ENCODE data around the gene ABCF2.
A peak's percentile ranks its signal among the peaks of the same experiment; 100 is the strongest.

The ABCF2 gene

GRCh38 chr7:151252961-151253711, 26.1 kb upstream of the ABCF2 start:
- no peak for DNase-seq (ENCODE audit: low read depth in 2 of 3, low spot score in 1 of 3)

- DNase-seq (ENCODE audit: low read depth in 2 of 3, low spot score in 1 of 3), result no peak
These were observed 25.5 kb upstream of the ABCF2 start for GRCh38 chr7:151252561-151252835.

GRCh38 chr7:151251689-151252560, 24.9 kb upstream of the ABCF2 start:
- DNase-seq (ENCODE audit: low read depth in 2 of 3, low spot score in 1 of 3), result no peak

- DNase-seq (ENCODE audit: low read depth in 2 of 3, low spot score in 1 of 3), result no peak
These were observed 24.3 kb upstream of the ABCF2 start for GRCh38 chr7:151251328-151251688.

- no peak for DNase-seq (ENCODE audit: low read depth in 2 of 3, low spot score in 1 of 3)
These were observed 23.5 kb upstream of the ABCF2 start for GRCh38 chr7:151250181-151251132.

GRCh38 chr7:151249732-151250072, 22.7 kb upstream of the ABCF2 start:
- DNase-seq (ENCODE audit: low read depth in 2 of 3, low spot score in 1 of 3), result no peak

GRCh38 chr7:151249034-151249731, 22.2 kb upstream of the ABCF2 start:
- DNase-seq (ENCODE audit: low read depth in 2 of 3, low spot score in 1 of 3), result no peak

GRCh38 chr7:151248346-151249033, 21.5 kb upstream of the ABCF2 start, which contains the start of gene SMARCD3:
Gene SMARCD3, minus strand, starts transcription at chr7:151248694. Its CDS starts 132 bp downstream, at chr7:151248562.
- DNase-seq (ENCODE audit: low read depth in 2 of 3, low spot score in 1 of 3), result no peak

- no peak for DNase-seq (ENCODE audit: low read depth in 2 of 3, low spot score in 1 of 3)
These were observed 20.8 kb upstream of the ABCF2 start for GRCh38 chr7:151247611-151248345.

- no peak for DNase-seq (ENCODE audit: low read depth in 2 of 3, low spot score in 1 of 3)
These were observed 20.0 kb upstream of the ABCF2 start for GRCh38 chr7:151246851-151247580.

GRCh38 chr7:151246102-151246850, 19.3 kb upstream of the ABCF2 start:
- no peak for DNase-seq (ENCODE audit: low read depth in 2 of 3, low spot score in 1 of 3)

- DNase-seq (ENCODE audit: low read depth in 2 of 3, low spot score in 1 of 3), result peak in 1 of 3 donors; percentile 43
These were observed 18.5 kb upstream of the ABCF2 start for GRCh38 chr7:151245360-151246101.

- no peak for DNase-seq (ENCODE audit: low read depth in 2 of 3, low spot score in 1 of 3)
These were observed 17.9 kb upstream of the ABCF2 start for GRCh38 chr7:151244841-151245346.

- peak; percentile 44 to 73 (median 46) for DNase-seq (ENCODE audit: low read depth in 2 of 3, low spot score in 1 of 3)
These were observed 17.3 kb upstream of the ABCF2 start for GRCh38 chr7:151244196-151244840.

- DNase-seq (ENCODE audit: low read depth in 2 of 3, low spot score in 1 of 3), result no peak
These were observed 16.6 kb upstream of the ABCF2 start for GRCh38 chr7:151243408-151244195.

GRCh38 chr7:151243045-151243349, 16.0 kb upstream of the ABCF2 start:
- DNase-seq (ENCODE audit: low read depth in 2 of 3, low spot score in 1 of 3), result no peak

All from stimulated activated CD4-positive, alpha-beta T cell treated with anti-CD3 and anti-CD28 coated beads, Interleukin-12 subunit alpha, Interleukin-12 subunit beta, amount 100 ng/mL, for 48 hours (primary cell).